ENCODE results near the gene AUP1. TPM values are rescaled to one million over a fixed set of nuclear protein-coding genes. Genes with fewer than 3 reads are reported as not detected.
A peak's percentile ranks its signal among the peaks of the same experiment; 100 is the strongest.

The AUP1 gene
- total RNA-seq, 2 donors from 2014 or later: 76.3 to 88.9 TPM

DNA sequence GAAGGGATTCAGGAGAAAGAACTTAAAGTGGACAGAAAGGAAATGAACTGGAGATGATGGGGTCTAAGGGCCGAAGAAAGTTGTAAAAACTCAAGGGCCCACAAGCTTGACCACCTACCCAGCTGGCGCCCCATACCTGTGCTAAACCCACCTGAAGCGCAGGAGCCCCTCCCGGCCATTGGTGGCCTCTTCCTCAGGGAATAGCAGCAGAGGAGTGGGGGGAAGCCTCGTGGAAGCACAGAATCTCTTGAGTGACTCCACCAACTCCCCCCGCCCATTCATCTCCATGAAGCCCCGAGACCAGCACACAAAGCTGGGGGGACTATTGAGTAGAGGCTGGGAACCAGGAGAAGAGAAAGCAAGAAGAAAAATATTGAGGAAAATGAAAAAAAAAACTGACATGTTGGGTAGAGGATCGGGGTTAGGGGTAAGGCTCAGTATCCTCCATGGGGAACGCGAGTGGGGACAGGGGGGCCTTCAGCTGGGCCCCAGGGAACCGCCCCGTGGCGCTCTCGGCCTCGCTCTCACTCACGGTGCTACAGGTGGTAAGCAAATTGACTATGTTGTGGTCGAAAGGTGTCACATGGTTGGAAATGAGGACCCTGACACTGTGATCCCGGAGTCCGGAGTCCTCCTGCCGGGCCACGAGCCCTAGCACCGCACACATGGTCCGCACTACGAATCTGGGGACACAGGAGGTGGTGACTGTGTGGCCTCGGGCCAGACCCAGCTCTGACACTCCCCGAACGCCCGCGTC is 728 bp downstream of the AUP1 start:
- H3K27ac Mint-ChIP-seq: peak overlapping the region; percentile 98
- 18 to 20% methylated on average over 16 to 29 of the region's 29 CpGs for WGBS, 2 experiments (ENCODE audit: insufficient coverage in 1 of 2, insufficient read length in 1 of 2)
- DNase-seq: no peak
- peaks cover 5% of the 10 kb centered on the region for H3K27me3 Mint-ChIP-seq (ENCODE audit: insufficient read depth)
- Histone ChIP-seq H3K27ac (ENCODE audit: low read depth, low read length) (peak overlapping the region; percentile 45), H3K4me3 (ENCODE audit: low read length) (peak overlapping the region; percentile 99), H3K4me1 (ENCODE audit: control insufficient read depth, insufficient read depth, low read length) (no peaks in the 10 kb centered on the region), H3K36me3 (ENCODE audit: control insufficient read depth, insufficient read depth, low read length) (peaks cover 35% of the 10 kb centered on the region), H3K27me3 (ENCODE audit: control insufficient read depth, insufficient read depth, low read length, poor library complexity, severe bottlenecking) (peaks cover 4% of the 10 kb centered on the region), H3K9ac (ENCODE audit: extremely low read depth, low read length, poor library complexity, severe bottlenecking) (peak overlapping the region; percentile 90), H3K9me3 (ENCODE audit: control insufficient read depth, low read length) (no peaks in the 10 kb centered on the region)
- peaks cover 32% of the 10 kb centered on the region for H3K36me3 Mint-ChIP-seq (ENCODE audit: low read depth)
- peaks cover 7% of the 10 kb centered on the region for H3K4me1 Mint-ChIP-seq
- peak overlapping the region; percentile 98 for H3K4me3 Mint-ChIP-seq
- no peaks in the 10 kb centered on the region for H3K9me3 Mint-ChIP-seq
- TF ChIP-seq CTCF (conservative IDR thresholded peaks at IDR 0.05): no peak

DNA sequence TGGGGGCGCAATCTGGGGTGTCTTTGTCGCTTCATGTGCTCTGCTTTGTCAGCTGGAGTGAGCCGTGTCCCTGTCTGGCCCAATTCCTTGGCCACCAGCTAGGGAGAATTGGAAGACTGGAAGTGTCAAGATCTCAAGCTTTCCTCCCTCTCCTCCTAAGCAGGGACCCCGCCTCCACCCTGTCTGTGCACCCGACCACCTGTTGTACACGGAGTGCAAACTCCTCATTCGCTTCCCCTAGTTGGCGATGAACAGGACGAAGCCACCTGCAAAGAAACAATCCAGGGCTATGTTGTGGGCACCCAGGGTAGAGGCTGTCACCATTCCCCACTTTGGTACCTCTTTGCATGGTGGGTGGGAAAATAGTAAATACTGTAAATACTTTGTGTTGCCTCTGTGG is 1.8 kb downstream of the AUP1 start:
- Mint-ChIP-seq H3K36me3 (ENCODE audit: low read depth) (peaks cover 32% of the 10 kb centered on the region), H3K9me3 (no peaks in the 10 kb centered on the region), H3K27me3 (ENCODE audit: insufficient read depth) (peaks cover 13% of the 10 kb centered on the region), H3K4me3 (peak overlapping the region; percentile 98), H3K27ac (no peak overlapping the region), H3K4me1 (peaks cover 7% of the 10 kb centered on the region)
- no peak for DNase-seq
- Histone ChIP-seq H3K36me3 (ENCODE audit: control insufficient read depth, insufficient read depth, low read length) (peaks cover 35% of the 10 kb centered on the region), H3K27ac (ENCODE audit: low read depth, low read length) (no peak overlapping the region), H3K9me3 (ENCODE audit: control insufficient read depth, low read length) (no peaks in the 10 kb centered on the region), H3K27me3 (ENCODE audit: control insufficient read depth, insufficient read depth, low read length, poor library complexity, severe bottlenecking) (peaks cover 15% of the 10 kb centered on the region), H3K4me3 (ENCODE audit: low read length) (peak overlapping the region; percentile 99), H3K9ac (ENCODE audit: extremely low read depth, low read length, poor library complexity, severe bottlenecking) (no peak overlapping the region), H3K4me1 (ENCODE audit: control insufficient read depth, insufficient read depth, low read length) (no peaks in the 10 kb centered on the region)
- no peak for TF ChIP-seq CTCF (conservative IDR thresholded peaks at IDR 0.05)
- WGBS, 2 experiments (ENCODE audit: insufficient coverage in 1 of 2, insufficient read length in 1 of 2): 94% methylated on average over 9 of the region's 9 CpGs; no CpG with 5 or more reads in 1 of the 2 experiments

DNA sequence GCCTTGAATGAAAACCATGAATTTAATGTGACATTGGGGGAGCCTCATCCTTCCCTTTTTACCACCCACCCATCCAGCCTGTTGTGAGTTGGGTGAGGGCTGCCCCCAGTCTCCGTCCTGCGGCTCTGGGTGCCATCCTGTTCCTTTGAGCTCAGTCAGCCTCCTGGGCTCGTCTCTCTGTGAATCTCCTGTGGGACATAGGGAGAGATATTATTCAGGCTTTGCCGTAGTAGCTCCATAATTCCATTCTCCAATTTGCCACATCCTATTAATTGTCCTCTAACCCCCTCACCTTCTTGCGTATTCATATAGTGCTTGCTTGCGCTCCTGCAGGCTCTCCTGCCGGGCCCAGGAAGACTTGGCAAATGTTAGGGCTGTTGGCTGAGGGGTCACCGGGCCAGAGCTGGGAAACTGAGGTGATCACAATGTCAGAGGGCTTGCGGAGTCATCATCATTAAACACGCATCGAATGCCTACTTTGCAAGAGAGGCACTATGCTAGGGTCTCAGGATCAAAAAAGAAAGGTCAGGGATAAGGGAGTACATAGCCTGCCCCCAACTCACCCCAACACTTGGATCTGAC is 2.8 kb downstream of the AUP1 start:
- H3K27me3 ChIP-seq (ENCODE audit: control insufficient read depth, insufficient read depth, low read length, poor library complexity, severe bottlenecking): peaks cover 25% of the 10 kb centered on the region
- WGBS, 2 experiments (ENCODE audit: insufficient coverage in 1 of 2, insufficient read length in 1 of 2): 96 to 98% methylated on average over 6 to 11 of the region's 11 CpGs
- no peak overlapping the region for H3K4me3 ChIP-seq (ENCODE audit: low read length)
- H3K9ac ChIP-seq (ENCODE audit: extremely low read depth, low read length, poor library complexity, severe bottlenecking): no peak overlapping the region
- H3K36me3 ChIP-seq (ENCODE audit: control insufficient read depth, insufficient read depth, low read length): peaks cover 26% of the 10 kb centered on the region
- DNase-seq: no peak
- no peak overlapping the region for H3K4me3 Mint-ChIP-seq
- H3K4me1 ChIP-seq (ENCODE audit: control insufficient read depth, insufficient read depth, low read length): no peaks in the 10 kb centered on the region
- H3K27ac ChIP-seq (ENCODE audit: low read depth, low read length): no peak overlapping the region
- peaks cover 27% of the 10 kb centered on the region for H3K36me3 Mint-ChIP-seq (ENCODE audit: low read depth)
- H3K9me3 ChIP-seq (ENCODE audit: control insufficient read depth, low read length): no peaks in the 10 kb centered on the region
- TF ChIP-seq CTCF (conservative IDR thresholded peaks at IDR 0.05): no peak
- no peak overlapping the region for H3K27ac Mint-ChIP-seq
- peaks cover 7% of the 10 kb centered on the region for H3K4me1 Mint-ChIP-seq
- H3K27me3 Mint-ChIP-seq (ENCODE audit: insufficient read depth): peaks cover 23% of the 10 kb centered on the region
- H3K9me3 Mint-ChIP-seq: no peaks in the 10 kb centered on the region

Measured in endodermal cell (in vitro differentiated cells).